Stomach (tissue), 4 donors: ENCODE measurements around the gene NUMA1.

ENCODE experiments used
- CTCF ChIP-seq, 7 experiments: fragments of 450-650 bp in 4 of 7; fragments of 200-600 bp in 3 of 7; sonication (generic) in 3 of 7; IDR thresholded peaks; one replicate each; pipeline ENCODE4 v1.5.1; 2016 to 2019; ENCODE audit warnings: antibody characterized with exemption in 7 of 7, control low read depth in 2 of 7, mild to moderate bottlenecking in 1 of 7
- POLR2A ChIP-seq, 4 donors: fragments of 450-650 bp; IDR thresholded peaks; one replicate each; pipeline ENCODE4 v1.6.1; 2016; ENCODE audit warnings: antibody characterized with exemption in 4 of 4, control low read depth in 2 of 4, mild to moderate bottlenecking in 1 of 4, moderate library complexity in 1 of 4
- POLR2AphosphoS5 ChIP-seq, 3 donors: sonication (generic); formaldehyde crosslinking; IDR thresholded peaks; one replicate each; pipeline ENCODE4 v1.6.1; 2016; ENCODE audit warnings: antibody characterized with exemption in 3 of 3

- TF ChIP-seq CTCF (IDR thresholded peaks at IDR 0.05) (no peak), POLR2A (IDR thresholded peaks at IDR 0.05) (no peak), POLR2AphosphoS5 (IDR thresholded peaks at IDR 0.05) (no peak)
Measured at GRCh38 chr11:72102631-72102945, 22.2 kb upstream of the NUMA1 start.
